ACC112 (cell line): ENCODE data around the gene TGFB1.

Experiments used
- H2AFZ ChIP-seq: fragments of 200-600 bp; sonication (generic); one replicate; pipeline ENCODE4 v1.6.0; 2017; ENCODE audit warnings: antibody characterized with exemption, low read length; ENCODE audit not compliant: unreplicated experiment
- H3K27ac ChIP-seq: fragments of 200-600 bp; sonication (generic); 2 replicates; pipeline ENCODE4 v1.5.1; 2014; ENCODE audit warnings: low read depth, mild to moderate bottlenecking, antibody characterized with exemption, low read length, moderate library complexity
- H3K27me3 ChIP-seq: fragments of 200-600 bp; sonication (generic); 2 replicates; pipeline ENCODE4 v1.6.1; 2014; ENCODE audit warnings: mild to moderate bottlenecking, antibody characterized with exemption, low read length, moderate library complexity, mixed read lengths; ENCODE audit not compliant: insufficient read depth
- H3K36me3 ChIP-seq: fragments of 200-600 bp; sonication (generic); 2 replicates; pipeline ENCODE4 v1.6.1; 2016; ENCODE audit warnings: mild to moderate bottlenecking, antibody characterized with exemption, low read length, moderate library complexity, mixed read lengths; ENCODE audit not compliant: insufficient read depth
- H3K4me1 ChIP-seq: fragments of 200-600 bp; sonication (generic); one replicate; pipeline ENCODE4 v1.6.1; 2016; ENCODE audit warnings: low read length, mixed read lengths; ENCODE audit not compliant: insufficient read depth, unreplicated experiment, control insufficient read depth
- H3K4me3 ChIP-seq: fragments of 200-600 bp; sonication (generic); 2 replicates; pipeline ENCODE4 v1.5.1; 2014; ENCODE audit warnings: mild to moderate bottlenecking, low read depth, low read length
- H3K79me2 ChIP-seq: fragments of 200-600 bp; sonication (generic); one replicate; pipeline ENCODE4 v1.6.0; 2016; ENCODE audit warnings: low read length; ENCODE audit not compliant: control insufficient read depth, unreplicated experiment, insufficient read depth

Gene TGFB1

DNA sequence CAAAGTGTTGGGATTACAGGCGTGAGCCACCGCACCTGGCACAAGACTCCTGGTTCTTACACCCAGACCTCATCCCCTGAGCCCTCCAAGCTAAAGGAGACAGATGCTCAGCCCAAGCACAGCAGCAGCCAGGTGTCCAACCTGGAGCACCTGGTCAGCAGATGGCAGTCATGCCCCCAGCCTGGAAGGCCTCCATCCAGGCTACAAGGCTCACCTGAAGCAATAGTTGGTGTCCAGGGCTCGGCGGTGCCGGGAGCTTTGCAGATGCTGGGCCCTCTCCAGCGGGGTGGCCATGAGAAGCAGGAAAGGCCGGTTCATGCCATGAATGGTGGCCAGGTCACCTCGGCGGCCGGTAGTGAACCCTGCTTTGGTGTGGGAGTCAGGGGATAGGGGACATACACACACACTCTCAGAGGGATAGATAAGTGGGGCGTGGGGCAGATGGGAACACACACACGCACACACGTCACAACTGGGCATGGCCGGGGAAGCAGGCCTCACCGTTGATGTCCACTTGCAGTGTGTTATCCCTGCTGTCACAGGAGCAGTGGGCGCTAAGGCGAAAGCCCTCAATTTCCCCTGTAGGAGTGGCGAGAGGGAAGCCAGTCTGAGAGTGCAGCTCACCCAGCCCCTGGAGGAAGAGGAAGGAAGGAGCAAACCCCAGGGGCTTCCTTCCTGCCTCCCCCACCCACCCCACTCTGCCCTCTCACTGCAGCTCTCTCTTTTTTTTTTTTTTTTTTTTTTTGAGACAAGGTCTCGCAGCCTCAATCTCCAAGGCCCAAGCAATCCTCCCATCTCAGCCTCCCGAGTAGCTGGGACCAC is 11.8 kb downstream of the TGFB1 start:
- Histone ChIP-seq H3K27ac (no peak overlapping the region), H3K27me3 (no peaks in the 10 kb centered on the region), H3K79me2 (no peaks in the 10 kb centered on the region), H3K4me3 (no peak overlapping the region), H3K4me1 (peaks cover 3% of the 10 kb centered on the region), H3K36me3 (peaks cover 5% of the 10 kb centered on the region; the same call in 1 of the 2 replicates), H2AFZ (no peak overlapping the region)

DNA sequence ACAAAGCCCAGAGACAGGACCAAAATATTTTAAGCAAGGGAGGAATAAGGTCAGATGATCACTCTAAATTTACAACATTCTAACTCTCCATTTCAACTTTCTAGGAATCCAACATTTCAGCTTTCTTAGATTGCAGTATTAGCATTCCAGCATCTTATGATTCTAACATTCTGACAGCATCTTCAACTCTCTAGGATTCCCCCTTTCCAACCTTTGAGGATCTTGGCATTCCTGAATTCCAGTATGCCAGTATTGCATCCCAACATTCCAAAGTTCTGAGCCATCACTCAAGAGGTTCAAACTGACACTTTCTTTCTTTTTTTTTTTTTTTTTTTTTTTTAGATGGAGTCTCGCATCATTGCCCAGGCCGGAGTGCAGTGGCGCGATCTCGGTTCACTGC is 13.8 kb downstream of the TGFB1 start:
- H3K79me2 ChIP-seq: no peaks in the 10 kb centered on the region
- no peak overlapping the region for H2AFZ ChIP-seq
- H3K27me3 ChIP-seq: no peaks in the 10 kb centered on the region
- no peak overlapping the region for H3K27ac ChIP-seq
- peaks cover 3% of the 10 kb centered on the region for H3K4me1 ChIP-seq
- no peak overlapping the region for H3K4me3 ChIP-seq
- peaks cover 5% of the 10 kb centered on the region; the same call in 1 of the 2 replicates for H3K36me3 ChIP-seq

DNA sequence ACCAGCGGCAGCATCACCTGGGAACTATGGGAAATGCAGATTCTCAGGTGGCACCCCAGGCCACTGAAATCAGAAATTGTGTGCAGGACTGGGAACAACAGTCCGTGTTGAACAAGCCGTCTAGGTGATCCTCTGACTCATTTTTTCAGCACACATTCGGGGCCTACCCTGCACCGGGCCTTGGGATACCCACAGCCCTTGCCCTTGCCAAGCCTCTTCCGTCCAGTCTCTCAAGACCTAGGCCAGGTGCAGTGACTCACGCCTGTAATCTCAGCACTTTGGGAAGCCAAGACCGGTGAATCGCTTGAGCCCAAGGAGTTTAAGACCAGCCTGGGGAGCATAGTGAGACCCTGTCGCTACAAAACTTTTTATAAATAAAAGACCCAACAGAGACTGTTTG is 18.3 kb downstream of the TGFB1 start:
- no peak overlapping the region for H3K27ac ChIP-seq
- H3K79me2 ChIP-seq: no peaks in the 10 kb centered on the region
- no peaks in the 10 kb centered on the region for H3K4me1 ChIP-seq
- H3K36me3 ChIP-seq: peaks cover under 1% of the 10 kb centered on the region; the same call in 1 of the 2 replicates
- H3K4me3 ChIP-seq: no peak overlapping the region
- no peaks in the 10 kb centered on the region for H3K27me3 ChIP-seq
- no peak overlapping the region for H2AFZ ChIP-seq

DNA sequence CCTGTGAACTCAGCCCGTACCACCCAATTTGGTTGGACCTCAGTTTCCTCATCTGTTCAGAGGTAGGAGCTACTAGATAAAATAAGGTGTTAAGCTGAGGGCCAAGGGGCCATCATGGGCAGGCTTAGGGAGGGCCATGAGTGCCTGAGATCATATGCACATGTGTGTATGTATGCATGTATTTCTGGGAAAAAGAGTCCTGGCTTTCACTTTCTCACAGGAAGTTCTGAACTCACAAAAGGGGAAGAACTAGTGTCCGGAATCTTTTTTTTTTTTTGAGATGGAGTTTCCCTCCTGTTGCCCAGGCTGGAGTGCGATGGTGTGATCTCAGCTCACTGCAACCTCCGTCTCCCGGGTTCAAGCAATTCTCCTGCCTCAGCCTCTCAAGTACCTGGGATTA is 18.9 kb downstream of the TGFB1 start:
- Histone ChIP-seq H3K79me2 (no peaks in the 10 kb centered on the region), H3K36me3 (no peaks in the 10 kb centered on the region), H3K4me3 (no peak overlapping the region), H3K4me1 (no peaks in the 10 kb centered on the region), H2AFZ (no peak overlapping the region), H3K27me3 (no peaks in the 10 kb centered on the region), H3K27ac (no peak overlapping the region)

DNA sequence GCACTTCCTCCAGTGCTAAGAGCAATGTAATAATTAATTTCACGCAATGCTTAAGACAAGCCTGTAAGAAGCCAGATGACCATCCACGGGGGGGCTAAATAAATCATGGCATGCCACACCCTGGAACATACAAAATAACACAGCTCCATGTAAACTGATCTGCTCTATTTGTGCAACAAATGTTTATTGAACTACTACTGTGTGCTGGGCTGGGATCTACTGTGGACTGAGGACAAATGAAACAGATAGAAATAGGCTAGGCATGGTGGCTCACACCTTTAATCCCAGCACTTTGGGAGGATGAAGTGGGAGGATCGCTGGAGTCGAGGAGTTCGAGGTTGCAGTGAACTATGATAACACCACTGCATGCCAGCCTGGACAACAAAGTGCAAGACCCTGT is 21.3 kb downstream of the TGFB1 start:
- H3K36me3 ChIP-seq: 0 out of 2 replicates have a peak, but pooled peaks cover 5% of the 10 kb centered on the region
- H3K79me2 ChIP-seq: no peaks in the 10 kb centered on the region
- H3K4me3 ChIP-seq: no peak overlapping the region
- no peak overlapping the region for H3K27ac ChIP-seq
- H3K27me3 ChIP-seq: no peaks in the 10 kb centered on the region
- H3K4me1 ChIP-seq: peaks cover 4% of the 10 kb centered on the region
- no peak overlapping the region for H2AFZ ChIP-seq

DNA sequence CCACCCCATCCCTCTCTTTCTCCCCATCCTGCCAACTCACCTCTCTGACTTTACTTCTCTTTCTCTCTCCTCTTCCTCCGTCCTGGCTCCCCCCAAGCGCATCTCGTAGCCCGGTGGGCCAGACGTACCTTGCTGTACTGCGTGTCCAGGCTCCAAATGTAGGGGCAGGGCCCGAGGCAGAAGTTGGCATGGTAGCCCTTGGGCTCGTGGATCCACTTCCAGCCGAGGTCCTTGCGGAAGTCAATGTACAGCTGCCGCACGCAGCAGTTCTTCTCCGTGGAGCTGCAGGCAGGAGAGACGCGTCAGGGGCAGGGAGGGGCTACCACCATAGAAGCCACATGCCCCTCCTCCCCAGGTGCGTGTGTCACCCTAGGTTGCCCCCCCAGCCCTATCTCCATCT is 21.7 kb downstream of the TGFB1 start:
- Histone ChIP-seq H2AFZ (no peak overlapping the region), H3K79me2 (peaks cover 2% of the 10 kb centered on the region), H3K4me3 (no peak overlapping the region), H3K27me3 (no peaks in the 10 kb centered on the region), H3K27ac (no peak overlapping the region), H3K36me3 (0 out of 2 replicates have a peak, but pooled peaks cover 5% of the 10 kb centered on the region), H3K4me1 (peaks cover 9% of the 10 kb centered on the region)

DNA sequence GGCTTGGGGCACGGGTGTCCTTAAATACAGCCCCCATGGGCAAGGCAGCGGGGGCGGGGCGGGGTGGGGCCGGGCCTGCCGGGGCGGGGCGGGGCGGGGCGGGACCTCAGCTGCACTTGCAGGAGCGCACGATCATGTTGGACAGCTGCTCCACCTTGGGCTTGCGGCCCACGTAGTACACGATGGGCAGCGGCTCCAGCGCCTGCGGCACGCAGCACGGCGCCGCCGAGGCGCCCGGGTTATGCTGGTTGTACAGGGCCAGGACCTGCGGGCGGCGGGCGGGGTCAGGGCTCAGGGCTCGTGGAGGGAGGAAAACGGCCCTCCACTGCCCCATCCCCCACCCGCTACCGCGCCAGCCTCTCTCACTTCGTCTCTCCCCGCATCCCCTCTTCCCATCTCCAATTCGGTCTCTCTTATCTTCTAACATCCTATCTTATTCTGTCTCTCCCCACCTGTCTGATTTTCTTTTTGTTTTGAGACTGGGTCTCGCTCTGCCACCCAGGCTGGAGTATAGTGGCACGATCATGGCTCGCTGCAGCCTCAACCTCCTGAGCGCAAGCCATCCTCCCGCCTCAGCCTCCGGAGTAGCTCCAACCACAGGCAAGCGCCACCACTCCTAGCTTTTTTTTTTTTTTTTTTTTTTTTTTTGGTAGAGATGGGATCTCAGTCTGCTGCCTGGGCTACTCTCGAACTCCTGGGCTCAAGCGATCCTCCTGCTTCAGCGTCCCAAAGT is 22.6 kb downstream of the TGFB1 start:
- Histone ChIP-seq H3K4me3 (no peak overlapping the region), H2AFZ (no peak overlapping the region), H3K79me2 (peaks cover 2% of the 10 kb centered on the region), H3K27me3 (no peaks in the 10 kb centered on the region), H3K27ac (no peak overlapping the region), H3K36me3 (0 out of 2 replicates have a peak, but pooled peaks cover 5% of the 10 kb centered on the region), H3K4me1 (peaks cover 15% of the 10 kb centered on the region)

DNA sequence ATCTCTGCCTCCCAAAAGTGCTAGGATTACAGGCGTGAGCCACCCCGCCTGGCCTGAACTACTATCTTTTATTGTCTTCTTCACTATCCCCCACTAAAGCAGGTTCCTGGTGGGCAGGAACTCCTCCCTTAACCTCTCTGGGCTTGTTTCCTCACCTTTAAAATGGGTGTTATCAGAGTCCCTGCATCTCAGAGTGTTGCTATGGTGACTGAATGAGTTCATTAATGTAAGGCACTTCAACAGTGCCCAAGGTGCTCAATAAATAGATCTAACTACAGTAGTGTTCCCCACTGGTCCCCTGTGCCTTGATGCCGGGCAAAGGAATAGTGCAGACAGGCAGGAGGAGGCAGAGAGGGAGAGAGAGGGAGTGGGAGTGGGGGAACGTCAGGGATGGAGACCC is 23.2 kb downstream of the TGFB1 start:
- Histone ChIP-seq H2AFZ (no peak overlapping the region), H3K27ac (no peak overlapping the region), H3K36me3 (0 out of 2 replicates have a peak, but pooled peaks cover 5% of the 10 kb centered on the region), H3K4me1 (peaks cover 21% of the 10 kb centered on the region), H3K27me3 (no peaks in the 10 kb centered on the region), H3K4me3 (no peak overlapping the region), H3K79me2 (peaks cover 2% of the 10 kb centered on the region)

DNA sequence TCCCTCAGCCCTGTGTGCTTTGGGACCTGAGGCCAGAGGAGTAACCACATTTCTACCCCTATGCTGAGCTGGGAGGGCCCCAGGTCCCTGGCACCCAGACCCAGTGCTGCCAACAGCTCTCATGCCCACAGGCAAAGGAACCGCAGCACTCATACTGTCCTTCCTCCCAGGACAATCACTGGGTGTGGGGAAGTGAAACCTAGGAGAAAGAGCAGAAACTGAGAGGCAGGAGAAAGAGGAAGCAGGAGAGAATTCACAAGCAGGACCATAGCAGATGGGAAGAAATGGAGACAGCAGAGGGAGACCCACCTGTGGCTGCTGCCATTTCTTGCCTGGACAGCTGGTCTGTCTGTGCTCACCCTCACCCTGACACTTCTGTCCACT is 24.9 kb downstream of the TGFB1 start:
- no peak overlapping the region for H2AFZ ChIP-seq
- H3K79me2 ChIP-seq: peaks cover 2% of the 10 kb centered on the region
- no peak overlapping the region for H3K4me3 ChIP-seq
- peaks cover 38% of the 10 kb centered on the region for H3K4me1 ChIP-seq
- 0 out of 2 replicates have a peak, but pooled peaks cover 5% of the 10 kb centered on the region for H3K36me3 ChIP-seq
- no peaks in the 10 kb centered on the region for H3K27me3 ChIP-seq
- no peak overlapping the region; the same call in 1 of the 2 replicates for H3K27ac ChIP-seq

DNA sequence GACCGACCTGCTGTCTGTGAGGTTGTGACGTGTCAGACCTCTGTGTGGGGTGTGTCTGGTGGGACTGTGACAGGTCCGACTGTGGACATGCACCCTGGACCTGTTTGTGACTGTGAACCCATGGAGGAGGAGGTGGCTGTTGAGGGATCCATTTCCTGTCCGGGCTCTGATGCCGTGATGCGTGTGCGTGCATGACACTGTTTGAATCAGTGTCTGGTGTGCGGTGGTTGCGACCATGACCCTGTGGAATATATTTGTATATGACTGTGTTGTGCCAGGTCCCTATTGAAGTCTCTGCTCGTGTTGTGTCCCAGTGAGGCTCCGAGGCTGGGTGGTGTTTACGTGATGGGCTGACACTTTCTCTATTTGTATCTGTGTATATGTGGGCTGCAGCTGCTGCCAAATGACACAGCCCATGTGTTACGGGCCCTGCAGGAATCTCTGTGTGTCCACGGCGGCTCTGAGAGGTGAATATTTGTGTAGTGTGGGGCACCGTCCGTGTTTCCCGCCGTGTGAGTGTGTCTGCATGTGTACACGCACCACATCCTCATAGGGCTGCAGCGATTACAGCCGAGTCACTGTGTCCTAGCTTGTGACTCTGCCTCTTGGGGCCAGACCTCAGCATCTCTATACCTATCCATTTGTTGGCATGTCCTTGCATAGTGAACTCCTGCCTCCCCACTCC is 25.4 kb downstream of the TGFB1 start:
- Histone ChIP-seq H3K4me3 (no peak overlapping the region), H3K27me3 (no peaks in the 10 kb centered on the region), H3K27ac (no peak overlapping the region; the same call in 1 of the 2 replicates), H3K4me1 (peaks cover 41% of the 10 kb centered on the region), H3K36me3 (0 out of 2 replicates have a peak, but pooled peaks cover 5% of the 10 kb centered on the region), H3K79me2 (peaks cover 2% of the 10 kb centered on the region), H2AFZ (no peak overlapping the region)
